HepG2 (cell line): ENCODE results near the gene MRPL38. TPM values are rescaled to one million over a fixed set of nuclear protein-coding genes. Genes with fewer than 3 reads are reported as not detected.

Experiments used
- CBX2 ChIP-seq, 2 experiments: fragments of 200-600 bp in 1 of 2; sonication (generic); formaldehyde crosslinking in 1 of 2; IDR thresholded peaks; 2 replicates each; pipeline versions ENCODE4 v1.7.0 to v1.8.1; 2018 to 2022; ENCODE audit warnings: low read depth in 2 of 2, low read length in 1 of 2, mild to moderate bottlenecking in 1 of 2, missing genetic modification reagents in 1 of 2
- FOXP1 ChIP-seq, 2 experiments: fragments of 450-650 bp in 1 of 2; IDR thresholded peaks; 2 replicates each; pipeline ENCODE4 v1.6.1; 2017 to 2018; ENCODE audit warnings: antibody characterized with exemption in 1 of 2
- HOXA5 ChIP-seq: sonication (generic); formaldehyde crosslinking; IDR thresholded peaks from 2 replicates; pipeline ENCODE4 v1.4.0; 2020; ENCODE audit warnings: missing genetic modification reagents
- KAT2B ChIP-seq: fragments of 150-350 bp; IDR thresholded peaks from 2 replicates; pipeline ENCODE4 v1.6.1; 2014; ENCODE audit warnings: low read depth, low read length, borderline replicate concordance
- NPAS2 ChIP-seq: sonication (generic); formaldehyde crosslinking; IDR thresholded peaks from 2 replicates; pipeline ENCODE4 v1.8.0; 2022; ENCODE audit warnings: mild to moderate bottlenecking, missing genetic modification reagents, borderline replicate concordance
- RXRB ChIP-seq: IDR thresholded peaks from 2 replicates; pipeline ENCODE4 v1.6.1; 2016; ENCODE audit warnings: borderline replicate concordance, missing genetic modification reagents, missing compliant biosample characterization
- SOX6 ChIP-seq, 2 experiments: fragments of 450-650 bp in 1 of 2; sonication (generic) in 1 of 2; formaldehyde crosslinking in 1 of 2; IDR thresholded peaks; 2 replicates each; pipeline versions ENCODE4 v1.4.0 to v1.6.1; 2017 to 2020; ENCODE audit warnings: antibody characterized with exemption in 1 of 2, mild to moderate bottlenecking in 1 of 2, missing genetic modification reagents in 1 of 2
- SPEN ChIP-seq: sonication (generic); formaldehyde crosslinking; IDR thresholded peaks from 2 replicates; pipeline ENCODE4 v1.5.1; 2020; ENCODE audit warnings: low read depth, mild to moderate bottlenecking, missing genetic modification reagents
- TARDBP ChIP-seq: sonication (generic); formaldehyde crosslinking; IDR thresholded peaks from 2 replicates; pipeline ENCODE4 v1.8.0; 2022; ENCODE audit warnings: mild to moderate bottlenecking, missing genetic modification reagents
- TCF7L2 ChIP-seq: IDR thresholded peaks from 2 replicates; pipeline ENCODE4 v1.6.1; 2011; ENCODE audit warnings: mild to moderate bottlenecking, low read depth, low read length, moderate library complexity
- TGIF2 ChIP-seq: IDR thresholded peaks from 2 replicates; pipeline ENCODE4 v1.6.1; 2016; ENCODE audit warnings: control low read depth, missing compliant biosample characterization
- THAP11 ChIP-seq: IDR thresholded peaks from 2 replicates; pipeline ENCODE4 v1.6.1; 2016; ENCODE audit warnings: missing biosample characterization, missing genetic modification reagents
- TOE1 ChIP-seq: sonication (generic); formaldehyde crosslinking; IDR thresholded peaks from 2 replicates; pipeline ENCODE4 v1.4.0; 2020; ENCODE audit warnings: mild to moderate bottlenecking, missing genetic modification reagents
- YEATS4 ChIP-seq: sonication (generic); formaldehyde crosslinking; IDR thresholded peaks from 2 replicates; pipeline ENCODE4 v1.4.0; 2020; ENCODE audit warnings: missing genetic modification reagents, borderline replicate concordance
- ZBTB2 ChIP-seq: sonication (generic); formaldehyde crosslinking; IDR thresholded peaks from 2 replicates; pipeline ENCODE4 v1.8.0; 2022; ENCODE audit warnings: low read depth, missing genetic modification reagents
- ZC3H13 ChIP-seq: sonication (generic); formaldehyde crosslinking; IDR thresholded peaks from 2 replicates; pipeline ENCODE4 v1.8.1; 2023; ENCODE audit warnings: mild to moderate bottlenecking, missing genetic modification reagents, moderate library complexity
- ZEB1 ChIP-seq: IDR thresholded peaks from 2 replicates; pipeline ENCODE4 v1.6.1; 2012; ENCODE audit warnings: mild to moderate bottlenecking, low read depth, inconsistent platforms; ENCODE audit not compliant: insufficient replicate concordance
- ZFP1 ChIP-seq: IDR thresholded peaks from 2 replicates; pipeline ENCODE4 v1.6.1; 2016
- ZFP90 ChIP-seq: sonication (generic); formaldehyde crosslinking; IDR thresholded peaks from 2 replicates; pipeline ENCODE4 v1.8.0; 2022; ENCODE audit warnings: missing genetic modification reagents, mild to moderate bottlenecking, inconsistent platforms, borderline replicate concordance
- ZKSCAN5 ChIP-seq: sonication (generic); formaldehyde crosslinking; IDR thresholded peaks from 2 replicates; pipeline ENCODE4 v1.5.1; 2020; ENCODE audit warnings: mild to moderate bottlenecking, missing genetic modification reagents
- ZNF224 ChIP-seq: sonication (generic); formaldehyde crosslinking; IDR thresholded peaks from 2 replicates; pipeline ENCODE4 v1.5.0; 2020; ENCODE audit warnings: mild to moderate bottlenecking, missing genetic modification reagents
- ZNF251 ChIP-seq: sonication (generic); formaldehyde crosslinking; IDR thresholded peaks from 2 replicates; pipeline ENCODE4 v1.9.0; 2021; ENCODE audit warnings: mild to moderate bottlenecking, missing genetic modification reagents
- ZNF253 ChIP-seq: sonication (generic); formaldehyde crosslinking; IDR thresholded peaks from 2 replicates; pipeline ENCODE4 v1.8.0; 2022; ENCODE audit warnings: mild to moderate bottlenecking, missing genetic modification reagents, borderline replicate concordance
- ZNF430 ChIP-seq: sonication (generic); formaldehyde crosslinking; IDR thresholded peaks from 2 replicates; pipeline ENCODE4 v1.9.0; 2021; ENCODE audit warnings: mild to moderate bottlenecking, missing genetic modification reagents
- ZNF431 ChIP-seq: sonication (generic); formaldehyde crosslinking; IDR thresholded peaks from 2 replicates; pipeline ENCODE4 v1.9.0; 2022; ENCODE audit warnings: missing genetic modification reagents, low read depth, mild to moderate bottlenecking, borderline replicate concordance
- ZNF460 ChIP-seq: sonication (generic); formaldehyde crosslinking; IDR thresholded peaks from 2 replicates; pipeline ENCODE4 v1.5.1; 2020; ENCODE audit warnings: missing genetic modification reagents, mild to moderate bottlenecking, borderline replicate concordance
- ZNF572 ChIP-seq: sonication (generic); formaldehyde crosslinking; IDR thresholded peaks from 2 replicates; pipeline ENCODE4 v1.5.1; 2020; ENCODE audit warnings: mild to moderate bottlenecking, missing genetic modification reagents
- ZNF720 ChIP-seq: sonication (generic); formaldehyde crosslinking; IDR thresholded peaks from 2 replicates; pipeline ENCODE4 v1.4.0; 2020; ENCODE audit warnings: missing genetic modification reagents
- ZNF768 ChIP-seq: sonication (generic); formaldehyde crosslinking; IDR thresholded peaks from 2 replicates; pipeline ENCODE4 v1.4.0; 2020; ENCODE audit warnings: missing genetic modification reagents
- ZNF782 ChIP-seq: sonication (generic); formaldehyde crosslinking; IDR thresholded peaks from 2 replicates; pipeline ENCODE4 v1.4.0; 2020; ENCODE audit warnings: missing genetic modification reagents, mild to moderate bottlenecking, borderline replicate concordance
- ZSCAN31 ChIP-seq: sonication (generic); formaldehyde crosslinking; IDR thresholded peaks from 2 replicates; pipeline ENCODE4 v1.5.0; 2020; ENCODE audit warnings: low read depth, mild to moderate bottlenecking, missing genetic modification reagents
- polyA plus RNA-seq, 8 experiments: library from polyadenylated mRNA; depleted of rRNA in 3 of 8; stranded (reverse) in 7 of 8; unstranded in 1 of 8; fragments of >200 nt; fragmentation: Illumina TruSeq in 4 of 8; extraction: Trizol in 4 of 8; gene quantifications; 2 replicates each; pipeline versions ENCODE4 v1.2.1 to v1.2.3, GENCODE V29; 2011 to 2016; ENCODE audit warnings: low read depth in 4 of 8, missing spikeins in 1 of 8, mixed read lengths in 1 of 8; ENCODE audit not compliant: insufficient read depth in 1 of 8
- total RNA-seq, 5 experiments: library from RNA; depleted of rRNA; stranded (reverse); fragments of >200 nt; fragmentation: Illumina TruSeq; extraction: Trizol; gene quantifications; 2 replicates each; pipeline ENCODE4 v1.2.3, GENCODE V29; 2016; ENCODE audit warnings: low read depth in 1 of 5

MRPL38 gene
- total and polyA plus RNA-seq, 2 of the 13 experiments (the other 11 are each of a cell fraction or from before 2014, with no cell fraction given) = 83.7 to 125 TPM

- TF ChIP-seq RXRB (peak; percentile 49), ZKSCAN5 (CRISPR knock-in tag) (no peak), ZNF431 (CRISPR knock-in tag) (no peak; the same call in 1 of the 2 replicates), FOXP1 (IDR thresholded peaks at IDR 0.05) (no peak), FOXP1 (CRISPR knock-in tag; IDR thresholded peaks at IDR 0.05) (no peak), SOX6 (IDR thresholded peaks at IDR 0.05) (no peak), SOX6 (CRISPR knock-in tag; IDR thresholded peaks at IDR 0.05) (peak; percentile 51; the same call in 1 of the 2 replicates), NPAS2 (CRISPR knock-in tag) (no peak), ZFP1 (CRISPR knock-in tag) (peak; percentile 60; the same call in 1 of the 2 replicates), ZBTB2 (CRISPR knock-in tag) (no peak; the same call in 1 of the 2 replicates), ZNF720 (CRISPR knock-in tag) (peak; percentile 83; the same call in 1 of the 2 replicates), YEATS4 (CRISPR knock-in tag) (no peak; the same call in 1 of the 2 replicates), TCF7L2 (no peak), ZNF572 (CRISPR knock-in tag) (no peak), TARDBP (CRISPR knock-in tag) (peak; percentile 68; the same call in 1 of the 2 replicates), ZNF782 (CRISPR knock-in tag) (peak; percentile 73; the same call in 1 of the 2 replicates), TGIF2 (peak; percentile 35; the same call in 1 of the 2 replicates), TOE1 (CRISPR knock-in tag) (no peak), CBX2 (IDR thresholded peaks at IDR 0.05; ENCODE audit: low read depth, low read length) (no peak), CBX2 (CRISPR knock-in tag; IDR thresholded peaks at IDR 0.05; ENCODE audit: low read depth) (no peak), ZNF224 (peak; percentile 73; the same call in 1 of the 2 replicates), ZNF768 (peak; percentile 6; the same call in 1 of the 2 replicates), ZNF251 (CRISPR knock-in tag) (no peak; the same call in 1 of the 2 replicates), HOXA5 (CRISPR knock-in tag) (peak; percentile 65; the same call in 1 of the 2 replicates), ZC3H13 (CRISPR knock-in tag) (peak; percentile 65; the same call in 1 of the 2 replicates), ZFP90 (CRISPR knock-in tag) (no peak), SPEN (CRISPR knock-in tag) (peak; percentile 82; the same call in 1 of the 2 replicates), KAT2B (no peak), ZNF253 (no peak), ZEB1 (peak; percentile 41), THAP11 (CRISPR knock-in tag) (peak; percentile 70; the same call in 1 of the 2 replicates), ZNF460 (CRISPR knock-in tag) (no peak), ZNF430 (CRISPR knock-in tag) (peak; percentile 89), ZSCAN31 (CRISPR knock-in tag) (no peak)
Observed at GRCh38 chr17:75878174-75878998, 26.3 kb downstream of the MRPL38 start, which contains the start of gene TRIM47 (continued).
